WTC11 (cell line): ENCODE data around the gene PAIP2. TPM values are rescaled to one million over a fixed set of nuclear protein-coding genes. Genes with fewer than 3 reads are reported as not detected.

Experiments
- ATAC-seq: fragments of 200-7000 bp; cut with Tn5 transposase; 2 replicates; pipeline ENCODE4 v1.10.0; 2021; ENCODE audit warnings: mild to moderate bottlenecking, moderate library complexity
- CTCF ChIA-PET: fragments of 300-600 bp; sonication (Branson Sonifier 250); formaldehyde crosslinking; loops from one replicate; lab custom pipeline; 2021; ENCODE audit warnings: antibody characterized with exemption; lab: Charles Lee
- POLR2A ChIA-PET: fragments of 350-600 bp; sonication (Branson Sonifier 250); formaldehyde crosslinking; loops from one replicate; lab custom pipeline; 2021; ENCODE audit warnings: antibody characterized with exemption; lab: Charles Lee
- DNase-seq: peaks from one replicate; pipeline ENCODE4 v3.0.0; 2021; ENCODE audit warnings: low spot score
- H3K27ac Mint-ChIP-seq: 2 replicates; pipeline ENCODE4 v1.8.0; 2021; ENCODE audit warnings: mixed read lengths
- H3K27me3 Mint-ChIP-seq: 2 replicates; pipeline ENCODE4 v1.8.0; 2021; ENCODE audit warnings: low read depth, mild to moderate bottlenecking, moderate library complexity, mixed read lengths
- H3K36me3 Mint-ChIP-seq: 2 replicates; pipeline ENCODE4 v1.8.0; 2021; ENCODE audit warnings: mixed read lengths
- H3K4me1 Mint-ChIP-seq: 2 replicates; pipeline ENCODE4 v1.8.0; 2022; ENCODE audit warnings: mixed read lengths
- H3K4me3 Mint-ChIP-seq: 2 replicates; pipeline ENCODE4 v1.8.0; 2021; ENCODE audit warnings: mild to moderate bottlenecking, moderate library complexity, mixed read lengths
- H3K9me3 Mint-ChIP-seq: 2 replicates; pipeline ENCODE4 v1.8.0; 2021; ENCODE audit warnings: mixed read lengths
- CBFB ChIP-seq: sonication (generic); formaldehyde crosslinking; IDR thresholded peaks from 2 replicates; pipeline ENCODE4 v1.8.1; 2022; ENCODE audit warnings: mild to moderate bottlenecking, low read depth, missing genetic modification reagents
- CDX4 ChIP-seq: fragments of 250-450 bp; sonication (Bioruptor Pico); IDR thresholded peaks from 2 replicates; pipeline ENCODE4 v1.9.0; 2021; ENCODE audit warnings: moderate library complexity, mild to moderate bottlenecking, inconsistent platforms, borderline replicate concordance
- ELF4 ChIP-seq: sonication (generic); formaldehyde crosslinking; IDR thresholded peaks from 2 replicates; pipeline ENCODE4 v1.8.1; 2022; ENCODE audit warnings: low read depth, mild to moderate bottlenecking, moderate library complexity, missing genetic modification reagents
- JAZF1 ChIP-seq: fragments of 250-450 bp; sonication (Bioruptor Pico); IDR thresholded peaks from 2 replicates; pipeline ENCODE4 v1.9.0; 2021; ENCODE audit warnings: moderate library complexity, mild to moderate bottlenecking, inconsistent platforms
- JUN ChIP-seq: sonication (generic); formaldehyde crosslinking; IDR thresholded peaks from 2 replicates; pipeline ENCODE4 v1.8.0; 2023; ENCODE audit warnings: mild to moderate bottlenecking, missing genetic modification reagents
- MYBL2 ChIP-seq: sonication (generic); formaldehyde crosslinking; IDR thresholded peaks from 2 replicates; pipeline ENCODE4 v1.8.1; 2023; ENCODE audit warnings: mild to moderate bottlenecking, moderate library complexity, missing genetic modification reagents
- RORB ChIP-seq: fragments of 250-450 bp; sonication (Bioruptor Pico); IDR thresholded peaks from 2 replicates; pipeline ENCODE4 v1.9.0; 2021; ENCODE audit warnings: mild to moderate bottlenecking
- SOX15 ChIP-seq: fragments of 250-450 bp; sonication (Bioruptor Pico); IDR thresholded peaks from 2 replicates; pipeline ENCODE4 v1.9.0; 2021; ENCODE audit warnings: mild to moderate bottlenecking
- SP1 ChIP-seq: sonication (generic); formaldehyde crosslinking; conservative IDR thresholded peaks from 2 replicates; pipeline ENCODE4 v1.8.1; 2022; ENCODE audit warnings: missing genetic modification reagents
- TP53 ChIP-seq: sonication (generic); formaldehyde crosslinking; IDR thresholded peaks from 2 replicates; pipeline ENCODE4 v1.8.1; 2023; ENCODE audit warnings: mild to moderate bottlenecking, missing genetic modification reagents
- USF1 ChIP-seq: sonication (generic); formaldehyde crosslinking; IDR thresholded peaks from 2 replicates; pipeline ENCODE4 v1.8.0; 2022; ENCODE audit warnings: mild to moderate bottlenecking, missing genetic modification reagents
- ZNF121 ChIP-seq: sonication (generic); formaldehyde crosslinking; IDR thresholded peaks from 2 replicates; pipeline ENCODE4 v1.8.0; 2023; ENCODE audit warnings: missing genetic modification reagents
- ZNF138 ChIP-seq: sonication (generic); formaldehyde crosslinking; conservative IDR thresholded peaks from 2 replicates; pipeline ENCODE4 v1.8.1; 2022; ENCODE audit warnings: mild to moderate bottlenecking, moderate library complexity, missing genetic modification reagents
- ZNF219 ChIP-seq: sonication (generic); formaldehyde crosslinking; IDR thresholded peaks from 2 replicates; pipeline ENCODE4 v1.8.0; 2023; ENCODE audit warnings: missing genetic modification reagents, mild to moderate bottlenecking, borderline replicate concordance
- ZNF317 ChIP-seq: sonication (generic); formaldehyde crosslinking; IDR thresholded peaks from 2 replicates; pipeline ENCODE4 v1.8.1; 2023; ENCODE audit warnings: low read depth, mild to moderate bottlenecking, moderate library complexity, missing genetic modification reagents, borderline replicate concordance
- ZNF396 ChIP-seq: fragments of 250-450 bp; sonication (Bioruptor Pico); IDR thresholded peaks from 2 replicates; pipeline ENCODE4 v1.8.0; 2021; ENCODE audit warnings: mild to moderate bottlenecking, moderate library complexity, borderline replicate concordance
- total RNA-seq: library from RNA; stranded (reverse); gene quantifications from 3 replicates; pipeline ENCODE4 v1.2.3, GENCODE V29; 2021
- TF ChIP-seq, protein P1 (sequence below): sonication (generic); formaldehyde crosslinking; conservative IDR thresholded peaks from 2 replicates; pipeline ENCODE4 v1.8.1; 2023; ENCODE audit warnings: mild to moderate bottlenecking, low read depth, missing genetic modification reagents, moderate library complexity
- TF ChIP-seq, protein P2 (sequence below): sonication (generic); formaldehyde crosslinking; IDR thresholded peaks from 2 replicates; pipeline ENCODE4 v1.8.0; 2023; ENCODE audit warnings: missing genetic modification reagents, mild to moderate bottlenecking, borderline replicate concordance
- TF ChIP-seq, protein P3 (sequence below): sonication (generic); formaldehyde crosslinking; IDR thresholded peaks from 2 replicates; pipeline ENCODE4 v1.8.0; 2023; ENCODE audit warnings: mild to moderate bottlenecking, missing genetic modification reagents
- TF ChIP-seq, protein P4 (sequence below): sonication (generic); formaldehyde crosslinking; IDR thresholded peaks from 2 replicates; pipeline ENCODE4 v1.8.1; 2023; ENCODE audit warnings: mild to moderate bottlenecking, missing genetic modification reagents, borderline replicate concordance

Gene PAIP2
- total RNA-seq, 1 experiment from 2014 or later, result 126 TPM

DNA sequence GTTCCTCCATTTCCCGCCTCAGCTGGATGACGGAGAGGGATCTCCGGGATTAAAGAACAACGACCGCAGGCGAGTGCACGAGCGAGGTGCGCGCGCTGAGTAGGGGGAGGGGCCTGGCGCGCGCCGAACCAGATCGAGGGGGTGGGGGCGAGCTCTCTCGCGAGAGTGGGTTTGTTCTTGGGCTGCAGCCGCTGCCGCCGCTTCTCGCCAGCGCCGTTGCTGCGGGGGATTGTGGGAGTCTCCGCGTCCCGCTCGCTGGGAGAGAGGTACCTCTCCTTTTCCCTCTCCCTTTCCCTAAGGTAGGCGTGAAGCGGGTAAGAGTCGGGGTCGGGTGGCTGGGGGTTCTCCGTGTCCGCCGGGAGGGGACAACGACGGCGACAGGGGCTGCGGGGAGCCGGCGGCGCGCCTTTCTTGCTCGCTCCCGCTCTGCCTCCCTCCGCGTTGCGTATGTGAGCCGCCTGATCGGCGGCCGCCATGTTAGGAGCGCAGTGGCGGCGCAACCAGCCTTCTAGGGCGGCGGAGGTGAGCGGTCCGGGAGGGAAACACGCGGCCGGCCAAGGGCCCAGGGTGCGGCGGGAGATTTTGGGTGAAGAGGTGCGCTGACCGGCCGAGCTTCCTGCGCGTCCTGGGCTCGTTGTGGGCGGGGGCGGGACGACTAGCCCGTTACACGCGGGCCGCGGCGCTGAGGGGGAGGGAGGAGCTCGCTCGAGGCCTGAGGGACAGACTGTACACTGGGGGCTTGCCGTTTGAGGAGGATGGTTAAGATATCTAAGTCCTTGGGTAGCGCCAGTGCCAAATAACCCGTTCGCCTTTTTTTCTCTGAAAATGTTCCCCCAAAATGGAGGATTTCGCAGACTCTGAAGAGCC is 47.9 kb upstream of the PAIP2 start, which contains the start of gene MATR3:
Gene MATR3 (plus strand): TSS at position 234 of the 867 bp plus-strand sequence. CDS start 13,676 bp downstream, outside the sequence.
- H3K27me3 Mint-ChIP-seq, result no peaks in the 10 kb centered on the region
- H3K9me3 Mint-ChIP-seq, result 0 out of 2 replicates have a peak, but pooled peaks cover 5% of the 10 kb centered on the region
- peak within 1 kb of the TSS; percentile 99 for H3K27ac Mint-ChIP-seq
- H3K36me3 Mint-ChIP-seq, result peaks cover 34% of the 10 kb centered on the region
- POLR2A ChIA-PET, result interaction anchor here (0.5 to 2.6 kb wide), 24 partner anchors 9 to 1354 kb away, joined by 3 to 34 read pairs (median 4); partner anchors contain the start of genes ETF1, HSPA9, IK and PAIP2
- ATAC-seq (peak; percentile 85), DNase-seq (peak; percentile 96)
- peaks cover 36% of the 10 kb centered on the region for H3K4me1 Mint-ChIP-seq
- H3K4me3 Mint-ChIP-seq, result peak within 1 kb of the TSS; percentile 99
- CTCF ChIA-PET, result interaction anchor here (0.9 to 1.3 kb wide), 4 partner anchors 25 to 504 kb away, joined by 3 to 4 read pairs (median 4); partner anchors contain the start of gene PAIP2
- TF ChIP-seq ZNF138 (CRISPR knock-in tag) (0 out of 2 replicates have a peak, but pooled peaks have one; percentile 29), CDX4 (no peak; the same call in 1 of the 2 replicates), ZNF219 (CRISPR knock-in tag) (peak; percentile 41; the same call in 1 of the 2 replicates), TP53 (CRISPR knock-in tag) (peak; percentile 25; the same call in 1 of the 2 replicates), ELF4 (CRISPR knock-in tag) (no peak), JUN (CRISPR knock-in tag) (peak; percentile 80; the same call in 1 of the 2 replicates), MYBL2 (CRISPR knock-in tag) (peak; percentile 88; the same call in 1 of the 2 replicates), ZNF396 (CRISPR knock-in tag) (no peak), CBFB (peak; percentile 76; the same call in 1 of the 2 replicates), ZNF317 (CRISPR knock-in tag) (no peak), JAZF1 (CRISPR knock-in tag) (no peak), SOX15 (CRISPR knock-in tag) (no peak), USF1 (CRISPR knock-in tag) (no peak; the same call in 1 of the 2 replicates), RORB (CRISPR knock-in tag) (no peak), SP1 (CRISPR knock-in tag) (peak; percentile 74), ZNF121 (CRISPR knock-in tag) (no peak)
- TF ChIP-seq, protein P1, sequence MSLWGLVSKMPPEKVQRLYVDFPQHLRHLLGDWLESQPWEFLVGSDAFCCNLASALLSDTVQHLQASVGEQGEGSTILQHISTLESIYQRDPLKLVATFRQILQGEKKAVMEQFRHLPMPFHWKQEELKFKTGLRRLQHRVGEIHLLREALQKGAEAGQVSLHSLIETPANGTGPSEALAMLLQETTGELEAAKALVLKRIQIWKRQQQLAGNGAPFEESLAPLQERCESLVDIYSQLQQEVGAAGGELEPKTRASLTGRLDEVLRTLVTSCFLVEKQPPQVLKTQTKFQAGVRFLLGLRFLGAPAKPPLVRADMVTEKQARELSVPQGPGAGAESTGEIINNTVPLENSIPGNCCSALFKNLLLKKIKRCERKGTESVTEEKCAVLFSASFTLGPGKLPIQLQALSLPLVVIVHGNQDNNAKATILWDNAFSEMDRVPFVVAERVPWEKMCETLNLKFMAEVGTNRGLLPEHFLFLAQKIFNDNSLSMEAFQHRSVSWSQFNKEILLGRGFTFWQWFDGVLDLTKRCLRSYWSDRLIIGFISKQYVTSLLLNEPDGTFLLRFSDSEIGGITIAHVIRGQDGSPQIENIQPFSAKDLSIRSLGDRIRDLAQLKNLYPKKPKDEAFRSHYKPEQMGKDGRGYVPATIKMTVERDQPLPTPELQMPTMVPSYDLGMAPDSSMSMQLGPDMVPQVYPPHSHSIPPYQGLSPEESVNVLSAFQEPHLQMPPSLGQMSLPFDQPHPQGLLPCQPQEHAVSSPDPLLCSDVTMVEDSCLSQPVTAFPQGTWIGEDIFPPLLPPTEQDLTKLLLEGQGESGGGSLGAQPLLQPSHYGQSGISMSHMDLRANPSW (CRISPR knock-in tag), result no peak
- TF ChIP-seq, protein P2, sequence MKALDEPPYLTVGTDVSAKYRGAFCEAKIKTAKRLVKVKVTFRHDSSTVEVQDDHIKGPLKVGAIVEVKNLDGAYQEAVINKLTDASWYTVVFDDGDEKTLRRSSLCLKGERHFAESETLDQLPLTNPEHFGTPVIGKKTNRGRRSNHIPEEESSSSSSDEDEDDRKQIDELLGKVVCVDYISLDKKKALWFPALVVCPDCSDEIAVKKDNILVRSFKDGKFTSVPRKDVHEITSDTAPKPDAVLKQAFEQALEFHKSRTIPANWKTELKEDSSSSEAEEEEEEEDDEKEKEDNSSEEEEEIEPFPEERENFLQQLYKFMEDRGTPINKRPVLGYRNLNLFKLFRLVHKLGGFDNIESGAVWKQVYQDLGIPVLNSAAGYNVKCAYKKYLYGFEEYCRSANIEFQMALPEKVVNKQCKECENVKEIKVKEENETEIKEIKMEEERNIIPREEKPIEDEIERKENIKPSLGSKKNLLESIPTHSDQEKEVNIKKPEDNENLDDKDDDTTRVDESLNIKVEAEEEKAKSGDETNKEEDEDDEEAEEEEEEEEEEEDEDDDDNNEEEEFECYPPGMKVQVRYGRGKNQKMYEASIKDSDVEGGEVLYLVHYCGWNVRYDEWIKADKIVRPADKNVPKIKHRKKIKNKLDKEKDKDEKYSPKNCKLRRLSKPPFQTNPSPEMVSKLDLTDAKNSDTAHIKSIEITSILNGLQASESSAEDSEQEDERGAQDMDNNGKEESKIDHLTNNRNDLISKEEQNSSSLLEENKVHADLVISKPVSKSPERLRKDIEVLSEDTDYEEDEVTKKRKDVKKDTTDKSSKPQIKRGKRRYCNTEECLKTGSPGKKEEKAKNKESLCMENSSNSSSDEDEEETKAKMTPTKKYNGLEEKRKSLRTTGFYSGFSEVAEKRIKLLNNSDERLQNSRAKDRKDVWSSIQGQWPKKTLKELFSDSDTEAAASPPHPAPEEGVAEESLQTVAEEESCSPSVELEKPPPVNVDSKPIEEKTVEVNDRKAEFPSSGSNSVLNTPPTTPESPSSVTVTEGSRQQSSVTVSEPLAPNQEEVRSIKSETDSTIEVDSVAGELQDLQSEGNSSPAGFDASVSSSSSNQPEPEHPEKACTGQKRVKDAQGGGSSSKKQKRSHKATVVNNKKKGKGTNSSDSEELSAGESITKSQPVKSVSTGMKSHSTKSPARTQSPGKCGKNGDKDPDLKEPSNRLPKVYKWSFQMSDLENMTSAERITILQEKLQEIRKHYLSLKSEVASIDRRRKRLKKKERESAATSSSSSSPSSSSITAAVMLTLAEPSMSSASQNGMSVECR, result peak; percentile 93; the same call in 1 of the 2 replicates
- TF ChIP-seq, protein P3, sequence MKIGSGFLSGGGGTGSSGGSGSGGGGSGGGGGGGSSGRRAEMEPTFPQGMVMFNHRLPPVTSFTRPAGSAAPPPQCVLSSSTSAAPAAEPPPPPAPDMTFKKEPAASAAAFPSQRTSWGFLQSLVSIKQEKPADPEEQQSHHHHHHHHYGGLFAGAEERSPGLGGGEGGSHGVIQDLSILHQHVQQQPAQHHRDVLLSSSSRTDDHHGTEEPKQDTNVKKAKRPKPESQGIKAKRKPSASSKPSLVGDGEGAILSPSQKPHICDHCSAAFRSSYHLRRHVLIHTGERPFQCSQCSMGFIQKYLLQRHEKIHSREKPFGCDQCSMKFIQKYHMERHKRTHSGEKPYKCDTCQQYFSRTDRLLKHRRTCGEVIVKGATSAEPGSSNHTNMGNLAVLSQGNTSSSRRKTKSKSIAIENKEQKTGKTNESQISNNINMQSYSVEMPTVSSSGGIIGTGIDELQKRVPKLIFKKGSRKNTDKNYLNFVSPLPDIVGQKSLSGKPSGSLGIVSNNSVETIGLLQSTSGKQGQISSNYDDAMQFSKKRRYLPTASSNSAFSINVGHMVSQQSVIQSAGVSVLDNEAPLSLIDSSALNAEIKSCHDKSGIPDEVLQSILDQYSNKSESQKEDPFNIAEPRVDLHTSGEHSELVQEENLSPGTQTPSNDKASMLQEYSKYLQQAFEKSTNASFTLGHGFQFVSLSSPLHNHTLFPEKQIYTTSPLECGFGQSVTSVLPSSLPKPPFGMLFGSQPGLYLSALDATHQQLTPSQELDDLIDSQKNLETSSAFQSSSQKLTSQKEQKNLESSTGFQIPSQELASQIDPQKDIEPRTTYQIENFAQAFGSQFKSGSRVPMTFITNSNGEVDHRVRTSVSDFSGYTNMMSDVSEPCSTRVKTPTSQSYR (CRISPR knock-in tag), result peak; percentile 68; the same call in 1 of the 2 replicates
- TF ChIP-seq, protein P4, sequence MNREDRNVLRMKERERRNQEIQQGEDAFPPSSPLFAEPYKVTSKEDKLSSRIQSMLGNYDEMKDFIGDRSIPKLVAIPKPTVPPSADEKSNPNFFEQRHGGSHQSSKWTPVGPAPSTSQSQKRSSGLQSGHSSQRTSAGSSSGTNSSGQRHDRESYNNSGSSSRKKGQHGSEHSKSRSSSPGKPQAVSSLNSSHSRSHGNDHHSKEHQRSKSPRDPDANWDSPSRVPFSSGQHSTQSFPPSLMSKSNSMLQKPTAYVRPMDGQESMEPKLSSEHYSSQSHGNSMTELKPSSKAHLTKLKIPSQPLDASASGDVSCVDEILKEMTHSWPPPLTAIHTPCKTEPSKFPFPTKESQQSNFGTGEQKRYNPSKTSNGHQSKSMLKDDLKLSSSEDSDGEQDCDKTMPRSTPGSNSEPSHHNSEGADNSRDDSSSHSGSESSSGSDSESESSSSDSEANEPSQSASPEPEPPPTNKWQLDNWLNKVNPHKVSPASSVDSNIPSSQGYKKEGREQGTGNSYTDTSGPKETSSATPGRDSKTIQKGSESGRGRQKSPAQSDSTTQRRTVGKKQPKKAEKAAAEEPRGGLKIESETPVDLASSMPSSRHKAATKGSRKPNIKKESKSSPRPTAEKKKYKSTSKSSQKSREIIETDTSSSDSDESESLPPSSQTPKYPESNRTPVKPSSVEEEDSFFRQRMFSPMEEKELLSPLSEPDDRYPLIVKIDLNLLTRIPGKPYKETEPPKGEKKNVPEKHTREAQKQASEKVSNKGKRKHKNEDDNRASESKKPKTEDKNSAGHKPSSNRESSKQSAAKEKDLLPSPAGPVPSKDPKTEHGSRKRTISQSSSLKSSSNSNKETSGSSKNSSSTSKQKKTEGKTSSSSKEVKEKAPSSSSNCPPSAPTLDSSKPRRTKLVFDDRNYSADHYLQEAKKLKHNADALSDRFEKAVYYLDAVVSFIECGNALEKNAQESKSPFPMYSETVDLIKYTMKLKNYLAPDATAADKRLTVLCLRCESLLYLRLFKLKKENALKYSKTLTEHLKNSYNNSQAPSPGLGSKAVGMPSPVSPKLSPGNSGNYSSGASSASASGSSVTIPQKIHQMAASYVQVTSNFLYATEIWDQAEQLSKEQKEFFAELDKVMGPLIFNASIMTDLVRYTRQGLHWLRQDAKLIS (CRISPR knock-in tag), result peak; percentile 66; the same call in 1 of the 2 replicates
